GM19395 (cell line): ENCODE data around the gene SRF.
A peak's percentile ranks its signal among the peaks of the same experiment; 100 is the strongest.

Source experiments
- ATAC-seq: cut with Tn5 transposase; IDR thresholded peaks from one replicate; pipeline ENCODE4 v1.9.1; 2021; ENCODE audit warnings: mild to moderate bottlenecking, moderate library complexity; ENCODE audit not compliant: unreplicated experiment

Gene SRF

DNA sequence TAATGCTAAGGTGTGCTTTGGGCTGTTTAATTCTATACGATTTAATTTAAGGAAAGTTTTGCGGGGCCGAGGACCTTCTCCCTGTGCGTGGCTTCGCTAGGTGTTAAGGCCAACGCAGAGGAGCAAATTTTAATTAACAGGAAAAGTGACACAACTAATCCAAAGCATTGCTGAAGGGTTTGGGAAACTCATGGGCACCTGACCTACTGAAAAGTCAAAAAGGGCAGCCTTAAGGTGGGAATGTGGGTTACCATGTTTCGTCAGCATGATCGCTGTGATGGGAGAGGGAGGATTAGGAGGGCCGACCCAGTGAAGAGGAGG is 10.5 kb downstream of the SRF start:
- no peak for ATAC-seq

DNA sequence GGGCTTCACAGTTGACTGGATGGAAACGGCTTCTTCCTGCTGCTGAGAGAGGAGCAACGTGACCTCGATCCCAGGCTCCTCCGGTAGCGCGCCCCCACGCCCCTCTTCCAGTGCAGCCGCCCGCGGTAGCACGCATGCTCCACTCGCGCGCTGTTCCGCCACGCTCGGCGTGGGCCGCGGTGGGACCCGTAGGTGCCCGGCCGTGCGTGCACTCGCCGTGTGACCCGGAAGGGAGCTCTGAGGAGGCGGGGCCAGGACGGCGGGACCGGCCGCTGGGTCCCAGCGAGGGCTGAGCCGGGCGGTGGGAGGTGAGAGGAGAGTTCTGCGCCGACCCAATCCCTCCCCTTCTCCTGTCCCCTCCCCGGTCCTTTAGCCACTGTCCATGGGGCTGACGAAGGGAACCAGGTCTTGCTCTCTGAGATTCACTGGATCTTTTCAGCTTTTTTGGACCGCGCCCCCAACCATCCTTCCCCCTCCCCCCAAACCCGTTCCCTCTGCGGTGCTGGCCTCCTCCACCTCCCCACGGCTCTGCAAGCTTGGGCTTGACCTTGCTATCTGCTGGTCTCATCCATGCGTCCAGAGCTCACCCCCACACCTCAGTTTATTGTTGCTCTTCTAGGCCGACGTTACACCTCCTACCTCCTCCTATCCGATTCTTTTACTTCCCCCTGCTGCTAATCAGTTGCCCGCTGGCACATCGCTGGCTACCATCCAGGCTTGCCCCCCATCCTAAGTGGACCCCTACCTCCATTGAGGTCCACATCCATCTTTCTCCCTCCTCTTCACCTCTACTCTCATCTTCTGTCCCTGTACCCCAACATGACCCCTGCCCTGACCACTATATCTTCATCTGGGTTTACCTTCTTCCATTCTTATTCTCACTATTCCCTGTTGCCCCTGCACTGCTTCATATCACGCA is 11.1 kb downstream of the SRF start, which contains the start of gene CUL9:
Gene CUL9 (plus strand): TSS at position 255 of the 919 bp plus-strand sequence. CDS start 2,115 bp downstream, outside the sequence.
- ATAC-seq: peak; percentile 91

DNA sequence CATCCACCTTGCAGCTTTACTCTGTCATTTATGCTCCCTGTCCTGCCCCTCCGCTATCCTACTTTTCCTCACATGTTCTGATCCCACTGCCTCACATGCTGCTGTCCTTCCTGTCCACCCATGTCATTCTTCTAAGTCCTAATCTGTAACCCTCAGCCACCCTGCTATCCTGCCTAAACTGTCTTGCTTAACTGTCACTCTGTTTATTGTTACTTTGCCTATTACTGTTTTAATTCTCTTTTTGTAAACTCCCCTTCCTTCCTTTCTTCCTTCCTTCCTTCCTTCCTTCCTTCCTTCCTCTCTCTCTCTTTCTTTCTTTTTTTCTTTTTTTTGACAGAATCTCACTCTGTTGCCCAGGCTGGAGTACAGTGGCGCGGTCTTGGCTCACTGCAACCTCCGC is 12.4 kb downstream of the SRF start:
- no peak for ATAC-seq

DNA sequence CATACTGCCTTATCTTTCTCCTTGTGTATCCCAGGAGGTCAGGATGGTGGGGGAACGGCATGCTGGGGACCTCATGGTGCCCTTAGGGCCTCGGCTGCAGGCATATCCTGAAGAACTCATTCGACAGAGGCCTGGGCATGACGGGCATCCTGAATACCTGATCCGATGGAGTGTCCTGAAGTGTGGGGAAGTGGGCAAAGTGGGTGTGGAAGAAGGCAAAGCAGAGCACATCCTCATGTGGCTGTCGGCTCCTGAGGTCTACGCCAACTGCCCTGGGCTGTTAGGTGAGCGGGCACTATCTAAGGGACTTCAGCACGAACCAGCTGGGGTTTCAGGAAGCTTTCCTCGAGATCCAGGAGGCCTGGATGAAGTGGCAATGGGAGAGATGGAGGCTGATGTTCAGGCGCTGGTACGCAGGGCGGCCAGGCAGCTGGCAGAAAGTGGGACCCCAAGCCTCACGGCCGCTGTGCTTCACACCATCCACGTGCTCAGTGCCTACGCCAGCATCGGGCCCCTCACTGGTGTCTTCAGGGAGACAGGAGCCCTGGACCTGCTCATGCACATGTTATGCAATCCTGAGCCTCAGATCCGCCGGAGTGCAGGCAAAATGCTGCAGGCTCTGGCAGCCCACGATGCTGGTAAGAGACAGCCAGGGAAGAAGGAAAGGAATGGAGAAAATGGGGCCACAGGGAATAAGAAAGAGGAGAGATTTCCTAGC is 13.4 kb downstream of the SRF start:
- no peak for ATAC-seq

DNA sequence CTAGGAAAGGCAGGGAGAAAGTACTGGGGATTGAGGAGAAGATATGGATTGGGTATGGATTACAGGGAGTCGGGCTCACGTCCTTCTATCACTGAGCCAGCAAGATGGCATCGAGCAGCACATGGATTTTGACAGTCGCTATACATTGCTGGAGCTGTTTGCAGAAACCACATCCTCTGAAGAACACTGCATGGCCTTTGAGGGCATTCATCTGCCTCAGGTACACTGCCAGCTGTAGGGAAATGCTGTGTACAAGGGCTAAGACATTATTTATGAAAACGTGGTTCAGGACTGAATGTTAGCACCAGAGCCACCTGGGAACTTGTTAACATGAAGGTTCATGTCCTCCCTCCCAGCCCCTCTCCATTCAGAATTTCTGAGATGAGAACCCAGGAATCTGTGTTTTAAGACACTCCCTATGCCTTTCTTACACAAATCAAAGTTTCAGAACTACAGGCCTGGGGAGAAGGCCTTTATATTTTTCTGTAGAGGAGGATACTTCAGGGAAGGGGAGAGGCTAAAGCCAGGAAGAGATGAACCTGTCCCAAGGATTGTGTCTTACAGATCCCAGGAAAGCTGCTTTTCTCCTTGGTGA is 14.4 kb downstream of the SRF start:
- no peak for ATAC-seq

DNA sequence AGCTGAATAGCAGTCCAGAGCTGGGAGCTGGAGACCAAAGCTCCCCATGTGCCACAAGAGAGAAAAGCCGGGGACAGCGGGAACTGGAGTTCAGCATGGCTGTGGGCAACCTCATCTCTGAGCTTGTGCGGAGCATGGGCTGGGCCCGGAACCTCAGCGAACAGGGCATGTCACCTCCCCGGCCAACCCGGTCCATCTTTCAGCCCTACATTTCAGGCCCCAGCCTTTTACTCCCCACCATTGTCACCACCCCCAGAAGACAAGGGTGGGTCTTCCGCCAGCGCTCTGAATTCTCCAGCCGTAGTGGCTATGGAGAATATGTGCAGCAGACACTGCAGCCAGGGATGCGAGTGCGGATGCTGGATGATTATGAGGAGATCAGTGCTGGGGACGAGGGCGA is 14.9 kb downstream of the SRF start:
- ATAC-seq: no peak

DNA sequence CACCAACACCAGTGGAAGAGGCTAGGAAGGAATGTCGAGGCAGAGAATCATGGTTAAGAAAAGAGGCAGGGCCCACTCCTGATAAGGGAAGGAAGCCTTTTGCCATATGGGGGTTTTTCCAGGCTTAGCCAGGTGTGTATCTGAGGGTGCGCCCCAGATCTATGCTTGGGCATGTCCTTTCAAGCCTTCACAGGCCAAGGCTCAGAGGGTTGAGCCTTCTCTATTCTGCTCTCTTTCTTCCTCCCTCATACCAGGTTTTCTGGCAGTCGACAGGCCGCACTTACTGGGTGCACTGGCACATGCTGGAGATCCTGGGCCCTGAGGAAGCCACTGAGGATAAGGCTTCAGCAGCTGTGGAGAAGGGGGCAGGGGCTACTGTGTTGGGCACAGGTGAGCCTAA is 15.6 kb downstream of the SRF start:
- ATAC-seq: no peak

DNA sequence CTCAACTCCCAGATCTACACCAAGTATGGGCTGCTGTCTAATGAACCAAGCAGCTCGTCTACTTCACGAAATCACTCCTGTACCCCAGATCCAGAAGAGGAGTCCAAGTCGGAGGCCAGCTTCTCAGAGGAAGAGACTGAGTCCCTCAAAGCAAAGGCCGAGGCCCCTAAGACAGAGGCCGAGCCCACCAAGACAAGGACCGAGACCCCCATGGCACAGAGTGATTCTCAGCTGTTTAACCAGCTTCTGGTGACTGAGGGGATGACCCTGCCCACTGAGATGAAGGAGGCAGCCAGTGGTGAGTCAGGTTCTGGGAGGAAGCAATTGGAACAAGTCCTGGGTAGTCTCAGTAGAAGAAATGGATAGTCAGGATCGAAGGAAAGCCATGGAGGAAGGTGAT is 16.8 kb downstream of the SRF start:
- ATAC-seq: no peak

DNA sequence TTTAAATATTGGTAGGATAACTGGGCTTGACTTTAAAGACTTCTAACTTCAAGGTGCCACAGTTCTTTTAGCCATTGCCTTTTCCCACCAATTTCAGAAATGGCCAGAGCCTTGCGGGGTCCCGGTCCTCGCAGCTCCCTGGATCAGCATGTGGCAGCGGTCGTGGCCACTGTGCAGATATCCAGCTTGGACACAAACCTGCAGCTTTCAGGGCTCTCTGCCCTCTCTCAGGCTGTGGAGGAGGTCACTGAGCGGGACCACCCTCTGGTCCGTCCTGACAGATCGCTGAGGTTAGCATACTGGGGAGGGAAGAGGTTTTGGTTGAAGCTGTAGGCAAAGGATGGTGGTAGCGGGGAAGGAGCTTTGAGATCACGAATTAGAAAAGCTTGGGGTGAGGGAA is 17.4 kb downstream of the SRF start:
- ATAC-seq: no peak

DNA sequence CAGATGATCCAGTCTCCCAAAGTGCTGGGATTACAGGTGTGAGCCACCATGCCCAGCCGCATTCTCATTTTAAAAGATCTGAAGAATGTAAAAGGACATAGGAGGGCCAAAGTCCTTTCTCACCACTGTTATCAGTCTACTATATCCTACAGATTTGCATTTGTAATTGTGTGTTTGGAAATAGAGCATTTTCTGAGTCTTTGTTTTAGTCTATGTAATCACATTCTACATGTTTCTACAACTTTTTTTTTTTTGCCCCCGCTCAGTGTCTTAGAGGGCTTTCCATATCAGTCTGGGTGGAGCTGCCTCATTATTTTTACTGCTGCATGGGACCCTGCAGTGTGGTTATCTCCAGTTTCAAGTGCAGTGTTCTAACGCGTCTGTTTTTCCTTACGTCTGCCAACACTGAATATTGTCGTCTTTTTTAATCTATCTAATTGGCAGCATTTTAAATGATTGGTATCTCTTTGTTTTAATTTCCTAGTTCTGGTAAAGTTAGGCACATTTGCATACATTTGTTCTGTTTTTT is 18.8 kb downstream of the SRF start:
- ATAC-seq: no peak

DNA sequence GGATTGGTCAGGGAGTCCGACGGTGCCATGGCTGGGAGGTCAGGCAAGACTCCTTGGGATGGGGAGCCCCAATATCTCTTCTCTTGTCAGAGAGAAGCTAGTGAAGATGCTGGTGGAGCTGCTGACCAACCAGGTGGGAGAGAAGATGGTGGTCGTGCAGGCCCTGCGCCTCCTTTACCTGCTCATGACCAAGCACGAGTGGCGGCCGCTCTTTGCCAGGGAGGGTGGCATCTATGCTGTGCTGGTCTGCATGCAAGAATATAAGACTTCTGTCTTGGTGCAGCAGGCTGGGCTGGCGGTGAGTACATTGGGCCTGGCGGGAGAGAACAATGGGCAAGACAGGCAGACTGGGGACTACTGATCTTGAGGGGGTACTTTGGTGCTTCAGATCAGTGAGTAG is 21.8 kb downstream of the SRF start:
- no peak for ATAC-seq

DNA sequence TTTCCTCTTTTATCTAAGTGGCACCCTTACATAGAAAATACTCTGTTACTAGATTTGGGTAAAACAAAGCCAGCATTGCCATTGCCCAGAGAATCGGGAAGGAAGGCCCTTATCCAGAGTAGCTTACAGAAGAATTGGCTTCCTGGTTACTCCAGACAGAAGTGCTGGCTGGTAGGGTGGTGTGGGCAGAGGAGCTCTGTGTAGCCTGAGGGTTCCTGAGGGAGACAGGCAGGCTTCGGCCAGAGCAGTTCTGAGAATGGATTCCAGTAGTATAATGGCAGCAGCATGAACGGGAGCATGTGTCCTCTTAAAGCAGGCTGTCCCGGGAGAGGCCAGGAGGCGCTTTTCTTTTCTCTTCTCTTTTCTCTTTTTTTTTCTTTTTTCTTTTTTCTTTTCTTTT is 22.9 kb downstream of the SRF start:
- ATAC-seq: no peak

DNA sequence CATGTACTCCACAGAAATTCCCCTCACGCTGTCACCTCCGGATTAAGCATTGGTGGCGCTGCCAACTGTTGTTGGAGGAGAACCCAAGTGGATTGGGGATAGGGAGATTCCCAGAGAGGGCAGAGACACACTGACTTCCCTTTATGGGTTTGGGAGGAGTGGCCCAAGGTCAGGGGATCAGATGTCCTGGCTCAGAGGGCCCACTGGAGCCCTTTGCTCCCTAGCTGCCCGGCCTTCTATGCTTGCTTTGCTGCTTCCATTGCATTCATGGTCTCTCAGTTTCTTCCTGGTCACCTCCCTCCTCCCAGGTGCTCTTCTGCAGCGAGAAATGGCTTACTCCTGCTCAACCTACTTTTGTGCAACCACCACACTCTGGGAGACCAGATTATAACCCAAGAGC is 25.3 kb downstream of the SRF start:
- no peak for ATAC-seq

DNA sequence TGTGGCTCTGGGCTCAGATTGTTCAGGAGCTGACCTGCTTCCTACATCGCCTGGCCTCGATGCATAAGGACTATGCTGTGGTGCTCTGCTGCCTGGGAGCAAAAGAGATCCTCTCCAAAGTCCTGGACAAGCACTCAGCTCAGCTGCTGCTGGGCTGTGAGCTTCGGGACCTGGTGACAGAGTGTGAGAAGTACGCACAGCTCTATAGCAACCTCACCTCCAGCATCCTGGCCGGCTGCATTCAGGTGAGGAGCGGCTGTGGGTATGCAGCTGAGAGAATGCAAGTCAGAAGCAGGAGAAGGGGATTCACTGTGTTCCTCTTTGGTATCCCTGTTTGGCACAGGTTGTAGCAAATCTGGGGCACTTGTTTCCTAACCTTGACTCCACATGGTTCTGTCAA is 28.8 kb downstream of the SRF start:
- no peak for ATAC-seq

DNA sequence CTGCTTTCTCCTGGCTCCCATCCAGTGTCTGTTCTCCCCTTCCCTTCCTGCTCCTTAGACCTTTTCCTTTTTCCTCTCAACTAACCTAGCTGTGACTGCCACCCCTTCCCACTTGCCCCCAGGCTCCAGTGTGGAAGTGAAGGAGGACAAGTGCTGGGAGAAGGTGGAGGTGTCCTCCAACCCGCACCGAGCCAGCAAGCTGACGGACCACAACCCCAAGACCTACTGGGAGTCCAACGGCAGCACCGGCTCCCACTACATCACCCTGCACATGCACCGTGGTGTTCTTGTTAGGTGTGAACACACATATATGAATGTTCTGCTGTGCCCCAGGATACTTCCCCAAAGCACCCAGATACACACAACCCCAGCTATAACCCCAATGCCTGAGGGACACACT is 29.5 kb downstream of the SRF start:
- ATAC-seq: no peak

DNA sequence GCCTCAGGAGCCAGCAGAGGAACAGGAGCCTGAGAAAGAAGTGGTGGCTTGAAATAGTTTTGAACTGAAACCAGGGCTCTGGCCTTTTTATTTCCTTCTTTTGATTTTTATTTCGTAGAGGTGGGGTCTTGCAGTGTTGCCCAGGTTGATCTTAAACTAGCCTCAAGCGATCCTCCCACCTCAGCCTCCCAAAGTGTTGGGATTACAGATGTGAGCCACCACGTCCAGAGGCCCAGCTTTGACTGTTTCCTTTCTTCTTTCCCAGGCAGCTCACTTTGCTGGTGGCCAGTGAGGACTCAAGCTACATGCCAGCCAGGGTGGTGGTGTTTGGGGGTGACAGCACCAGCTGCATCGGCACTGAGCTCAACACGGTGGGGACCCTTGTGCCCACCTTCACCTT is 31.4 kb downstream of the SRF start:
- ATAC-seq: no peak

DNA sequence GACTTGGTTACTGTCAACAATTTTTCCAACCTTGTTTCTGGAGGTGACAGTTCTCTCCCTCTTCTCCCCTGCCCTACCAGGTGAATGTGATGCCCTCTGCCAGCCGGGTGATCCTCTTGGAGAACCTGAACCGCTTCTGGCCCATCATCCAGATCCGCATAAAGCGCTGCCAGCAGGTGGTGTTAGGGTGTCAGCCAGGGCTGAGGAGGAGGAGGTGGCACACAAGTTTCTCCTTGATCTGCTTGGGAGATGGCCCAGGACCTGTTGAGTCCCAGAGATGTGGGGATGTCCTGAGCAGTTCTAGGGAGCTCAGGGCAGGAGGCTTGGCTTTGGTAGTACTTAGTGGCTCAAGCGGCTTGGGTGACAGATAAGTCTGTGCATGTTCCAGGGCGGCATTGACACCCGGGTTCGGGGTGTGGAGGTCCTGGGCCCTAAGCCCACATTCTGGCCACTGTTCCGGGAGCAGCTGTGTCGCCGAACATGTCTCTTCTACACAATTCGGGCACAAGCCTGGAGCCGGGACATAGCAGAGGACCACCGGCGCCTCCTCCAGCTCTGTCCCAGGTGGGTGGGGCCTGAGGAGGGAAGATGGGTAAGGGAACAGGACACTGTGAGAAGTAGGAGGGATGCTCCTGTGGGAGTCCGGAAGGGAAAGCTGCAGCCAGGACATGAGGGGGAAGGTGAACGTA is 32.1 kb downstream of the SRF start:
- no peak for ATAC-seq

DNA sequence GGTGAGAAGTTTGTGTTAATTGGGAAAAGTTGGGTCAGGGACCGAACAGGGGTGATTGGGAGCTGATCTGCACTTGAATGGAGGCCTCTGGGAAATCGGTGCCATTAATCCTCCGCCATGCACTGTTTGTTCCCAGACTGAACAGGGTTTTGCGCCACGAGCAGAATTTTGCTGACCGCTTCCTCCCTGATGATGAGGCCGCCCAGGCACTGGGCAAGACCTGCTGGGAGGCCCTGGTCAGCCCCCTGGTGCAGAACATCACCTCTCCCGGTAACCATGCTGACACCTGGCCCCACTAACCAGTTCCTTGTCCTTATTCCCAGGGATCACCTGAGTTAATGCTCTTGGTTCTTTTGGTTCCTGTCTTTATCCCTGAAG is 32.6 kb downstream of the SRF start:
- no peak for ATAC-seq

DNA sequence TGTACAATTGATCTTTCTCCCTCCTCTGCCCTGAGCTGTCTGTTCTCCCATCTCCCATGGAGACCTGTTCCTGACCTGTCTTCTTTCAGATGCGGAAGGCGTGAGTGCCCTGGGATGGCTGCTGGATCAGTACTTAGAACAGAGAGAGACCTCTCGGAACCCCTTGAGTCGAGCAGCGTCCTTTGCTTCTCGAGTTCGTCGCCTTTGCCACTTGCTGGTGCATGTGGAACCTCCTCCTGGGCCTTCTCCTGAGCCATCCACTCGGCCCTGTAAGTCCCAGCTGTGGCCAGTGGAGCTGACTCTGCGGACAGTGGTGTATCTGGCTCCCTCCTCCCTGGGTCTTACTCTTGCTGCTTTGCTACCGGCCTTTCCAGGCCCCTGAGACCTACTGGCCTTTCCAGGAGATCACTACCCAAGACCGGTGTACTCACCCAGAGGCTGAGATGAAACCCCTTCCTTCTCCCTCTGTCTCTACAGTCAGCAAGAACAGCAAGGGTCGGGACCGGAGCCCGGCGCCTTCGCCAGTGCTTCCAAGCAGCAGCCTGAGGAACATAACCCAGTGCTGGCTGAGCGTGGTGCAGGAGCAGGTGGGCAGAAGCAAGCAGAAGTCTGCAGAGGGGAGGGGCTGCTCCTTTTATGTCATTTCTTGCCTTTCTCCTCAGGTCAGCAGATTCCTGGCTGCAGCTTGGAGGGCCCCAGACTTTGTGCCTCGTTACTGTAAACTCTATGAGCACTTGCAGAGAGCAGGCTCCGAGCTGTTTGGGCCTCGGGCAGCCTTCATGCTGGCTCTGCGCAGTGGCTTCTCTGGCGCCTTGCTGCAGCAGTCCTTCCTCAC is 33.4 kb downstream of the SRF start:
- no peak for ATAC-seq

DNA sequence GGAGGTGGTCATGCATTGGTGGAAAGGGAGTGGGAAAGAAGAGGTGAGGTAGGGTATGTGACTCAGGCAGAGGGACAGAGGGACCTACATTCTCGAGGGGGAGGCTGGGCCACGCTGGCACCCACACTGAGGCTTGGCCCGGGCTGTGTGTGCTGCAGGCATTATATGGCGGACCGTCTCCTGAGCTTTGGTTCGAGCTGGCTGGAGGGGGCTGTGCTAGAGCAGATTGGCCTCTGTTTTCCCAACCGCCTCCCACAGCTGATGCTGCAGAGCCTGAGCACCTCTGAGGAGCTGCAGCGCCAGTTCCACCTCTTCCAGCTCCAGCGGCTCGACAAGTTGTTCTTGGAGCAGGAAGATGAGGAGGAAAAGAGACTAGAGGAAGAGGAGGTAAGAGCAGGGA is 34.8 kb downstream of the SRF start:
- no peak for ATAC-seq
